ENCODE results near the gene NQO2. TPM values are rescaled to one million over a fixed set of nuclear protein-coding genes. Genes with fewer than 3 reads are reported as not detected.
"Not testable (repeated sequence)": the region's sequence is repeated elsewhere in the genome, so short reads cannot be mapped to it uniquely, and the experiment has no call there.

The NQO2 gene
- total RNA-seq, 1 experiment from 2014 or later, result 45.7 TPM

DNA sequence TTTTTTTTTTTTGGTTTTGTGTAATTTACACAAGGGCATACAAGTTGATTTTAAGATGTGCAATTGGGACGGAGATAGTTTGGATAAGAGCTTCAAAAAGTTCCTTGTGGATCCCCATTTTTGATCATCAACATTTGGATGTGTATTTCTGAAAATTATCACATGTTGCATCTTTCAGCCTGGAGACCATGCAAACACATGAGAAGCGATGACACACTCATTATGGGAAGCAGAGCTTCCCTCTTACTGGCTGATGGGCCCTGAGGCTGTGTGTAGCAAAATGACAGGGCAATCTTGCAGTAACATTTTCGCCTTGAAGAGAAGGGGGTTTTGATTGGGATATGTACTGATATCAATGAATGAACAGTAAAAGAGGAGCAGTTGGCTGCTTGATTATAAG is 46.6 kb downstream of the NQO2 start:
- BruUV-seq (replicated peaks), result no TSS peak
- Histone ChIP-seq H3K4me1 (ENCODE audit: control insufficient read depth, insufficient read depth, low read length) (no peaks in the 10 kb centered on the region), H3K27ac (ENCODE audit: low read length) (no peak overlapping the region), H3K36me3 (ENCODE audit: control insufficient read depth, insufficient read depth, low read length) (no peaks in the 10 kb centered on the region), H3K4me3 (ENCODE audit: low read depth in 2 of 2, low read length in 2 of 2) (no peak overlapping the region), H3K9me3 (ENCODE audit: control insufficient read depth, insufficient read depth, low read depth, low read length) (no peaks in the 10 kb centered on the region), H3K27me3 (ENCODE audit: control insufficient read depth, insufficient read depth, low read length) (no peaks in the 10 kb centered on the region; the same call in 1 of the 2 replicates)
- CTCF ChIA-PET, result no interaction called here
- ATAC-seq (no peak), DNase-seq (ENCODE audit: low read depth, low spot score) (no peak)
- POLR2A ChIA-PET, result no interaction called here
- TF ChIP-seq CTCF (IDR thresholded peaks at IDR 0.05) (no peak), REST (IDR thresholded peaks at IDR 0.05; ENCODE audit: insufficient read depth in 1 of 2, low read depth in 2 of 2, low read length in 1 of 2) (no peak), TCF7L2 (IDR thresholded peaks at IDR 0.05; ENCODE audit: low read depth, low read length) (no peak), POLR2AphosphoS5 (IDR thresholded peaks at IDR 0.05; ENCODE audit: low read depth, low read length) (no peak), SIN3A (IDR thresholded peaks at IDR 0.05; ENCODE audit: borderline replicate concordance, insufficient read depth, low read depth, low read length) (no peak)
- intact Hi-C loops (cut with micrococcal nuclease; ENCODE audit: unreplicated experiment) (no loop called here), in situ Hi-C loops (cut with HindIII; ENCODE audit: low pct_unique_long_range_greater_than_20kb, low sequenced_read_pairs) (no loop called here)

- CTCF ChIA-PET; BruUV-seq (replicated peaks); H3K9me3 ChIP-seq (ENCODE audit: control insufficient read depth, insufficient read depth, low read depth, low read length); DNase-seq (ENCODE audit: low read depth, low spot score); H3K4me1 ChIP-seq (ENCODE audit: control insufficient read depth, insufficient read depth, low read length); intact Hi-C loops (cut with micrococcal nuclease; ENCODE audit: unreplicated experiment); H3K36me3 ChIP-seq (ENCODE audit: control insufficient read depth, insufficient read depth, low read length); H3K27ac ChIP-seq (ENCODE audit: low read length); ATAC-seq; POLR2A ChIA-PET; H3K27me3 ChIP-seq (ENCODE audit: control insufficient read depth, insufficient read depth, low read length); in situ Hi-C loops (cut with HindIII; ENCODE audit: low pct_unique_long_range_greater_than_20kb, low sequenced_read_pairs); H3K4me3 ChIP-seq (ENCODE audit: low read depth in 2 of 2, low read length in 2 of 2): not testable (repeated sequence)
Observed at GRCh38 chr6:3048009-3048408, 48.3 kb downstream of the NQO2 start.

DNA sequence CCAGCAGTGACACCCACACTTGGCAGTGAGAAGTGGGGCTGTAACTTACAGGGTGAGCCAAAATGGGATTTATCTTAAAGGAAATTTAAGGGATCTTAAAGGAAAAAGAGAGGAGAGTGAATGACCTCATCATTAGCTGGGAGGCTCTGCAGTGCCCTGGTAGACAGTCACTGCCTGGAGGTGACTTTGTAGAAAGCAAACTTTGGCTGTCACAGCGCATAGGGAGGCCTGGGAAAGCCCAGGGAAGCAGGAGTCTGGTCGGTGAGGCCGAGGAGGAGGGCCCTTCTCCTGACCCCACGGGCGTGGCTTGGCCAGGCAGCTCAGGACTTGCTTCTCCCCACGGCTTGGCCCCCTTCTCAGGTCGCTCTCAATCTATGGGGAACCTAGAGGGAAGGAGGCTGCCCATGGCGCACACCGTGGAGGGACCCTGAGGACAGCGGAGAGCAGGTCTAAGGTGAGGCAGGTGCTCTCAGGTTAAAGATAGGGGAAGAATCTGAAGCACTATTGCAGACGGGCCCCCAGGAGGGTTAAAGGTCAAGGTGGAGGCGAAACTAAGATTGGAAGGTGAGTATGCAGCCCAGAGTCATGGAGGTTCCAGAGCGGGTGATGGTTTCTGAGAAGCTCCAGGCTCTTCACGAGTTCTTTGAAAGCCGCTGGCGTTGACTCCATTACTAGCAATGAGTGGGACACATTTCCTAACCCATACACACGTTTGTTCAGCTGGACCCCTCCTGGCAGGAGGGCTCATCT is 53.0 kb downstream of the NQO2 start:
- Histone ChIP-seq H3K36me3 (ENCODE audit: control insufficient read depth, insufficient read depth, low read length) (no peaks in the 10 kb centered on the region; the same call in 1 of the 2 replicates), H3K27ac (ENCODE audit: low read length) (no peak overlapping the region; the same call in 1 of the 2 replicates), H3K9me3 (ENCODE audit: control insufficient read depth, insufficient read depth, low read depth, low read length) (no peaks in the 10 kb centered on the region), H3K4me1 (ENCODE audit: control insufficient read depth, insufficient read depth, low read length) (peaks cover 11% of the 10 kb centered on the region), H3K4me3 (ENCODE audit: low read depth in 2 of 2, low read length in 2 of 2) (peak overlapping the region in 1 of 2 experiments; percentile 56; a peak in 3 of 4 replicates), H3K27me3 (ENCODE audit: control insufficient read depth, insufficient read depth, low read length) (no peaks in the 10 kb centered on the region; the same call in 1 of the 2 replicates)
- ChIA-PET CTCF (interaction anchor here (1.1 kb wide), 1 partner anchor 100 kb away, joined by 3 read pairs; no protein-coding TSS in a partner anchor), POLR2A (interaction anchor here (0.9 kb wide), 1 partner anchor 46 kb away, joined by 3 read pairs; no protein-coding TSS in a partner anchor)
- DNase-seq (ENCODE audit: low read depth, low spot score) (no peak), ATAC-seq (no peak)
- intact Hi-C loops (cut with micrococcal nuclease; ENCODE audit: unreplicated experiment) (loop anchor here (1.0 kb wide), 1 partner anchor 53 kb away; the partner anchor contains the start of gene NQO2), in situ Hi-C loops (cut with HindIII; ENCODE audit: low pct_unique_long_range_greater_than_20kb, low sequenced_read_pairs) (no loop called here)
- TF ChIP-seq CTCF (IDR thresholded peaks at IDR 0.05) (no peak), POLR2AphosphoS5 (IDR thresholded peaks at IDR 0.05; ENCODE audit: low read depth, low read length) (no peak), SIN3A (IDR thresholded peaks at IDR 0.05; ENCODE audit: borderline replicate concordance, insufficient read depth, low read depth, low read length) (no peak), TCF7L2 (IDR thresholded peaks at IDR 0.05; ENCODE audit: low read depth, low read length) (no peak), REST (IDR thresholded peaks at IDR 0.05; ENCODE audit: insufficient read depth in 1 of 2, low read depth in 2 of 2, low read length in 1 of 2) (no peak)
- no TSS peak for BruUV-seq (replicated peaks)

Measured in Panc1 (cell line).